ENCODE measurements around the gene MBD5.

- TF ChIP-seq, protein P1, sequence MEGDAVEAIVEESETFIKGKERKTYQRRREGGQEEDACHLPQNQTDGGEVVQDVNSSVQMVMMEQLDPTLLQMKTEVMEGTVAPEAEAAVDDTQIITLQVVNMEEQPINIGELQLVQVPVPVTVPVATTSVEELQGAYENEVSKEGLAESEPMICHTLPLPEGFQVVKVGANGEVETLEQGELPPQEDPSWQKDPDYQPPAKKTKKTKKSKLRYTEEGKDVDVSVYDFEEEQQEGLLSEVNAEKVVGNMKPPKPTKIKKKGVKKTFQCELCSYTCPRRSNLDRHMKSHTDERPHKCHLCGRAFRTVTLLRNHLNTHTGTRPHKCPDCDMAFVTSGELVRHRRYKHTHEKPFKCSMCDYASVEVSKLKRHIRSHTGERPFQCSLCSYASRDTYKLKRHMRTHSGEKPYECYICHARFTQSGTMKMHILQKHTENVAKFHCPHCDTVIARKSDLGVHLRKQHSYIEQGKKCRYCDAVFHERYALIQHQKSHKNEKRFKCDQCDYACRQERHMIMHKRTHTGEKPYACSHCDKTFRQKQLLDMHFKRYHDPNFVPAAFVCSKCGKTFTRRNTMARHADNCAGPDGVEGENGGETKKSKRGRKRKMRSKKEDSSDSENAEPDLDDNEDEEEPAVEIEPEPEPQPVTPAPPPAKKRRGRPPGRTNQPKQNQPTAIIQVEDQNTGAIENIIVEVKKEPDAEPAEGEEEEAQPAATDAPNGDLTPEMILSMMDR (conservative IDR thresholded peaks at IDR 0.05), result no peak
- no peak for TF ChIP-seq ZFX (IDR thresholded peaks at IDR 0.05)
Observed at GRCh38 chr2:148221166-148221565, 200.3 kb downstream of the MBD5 start.
